C4-2B (cell line): ENCODE data around the gene CACFD1.

Experiments used
- CTCF ChIP-seq: fragments of 450-650 bp; conservative IDR thresholded peaks from 2 replicates; pipeline ENCODE4 v1.5.1; 2017; ENCODE audit warnings: mild to moderate bottlenecking
- ZFX ChIP-seq: fragments of 450-650 bp; IDR thresholded peaks from 2 replicates; pipeline ENCODE4 v1.6.1; 2017

GRCh38 chr9:133468777-133469421, 9.1 kb downstream of the CACFD1 start:
- no peak for TF ChIP-seq CTCF
- TF ChIP-seq ZFX = no peak
